ENCODE results near the gene NGEF.

- TF ChIP-seq CTCF (conservative IDR thresholded peaks at IDR 0.05; ENCODE audit: low read depth, low read length) (no peak), EZH2 (IDR thresholded peaks at IDR 0.05; ENCODE audit: low read length, unreplicated experiment) (no peak)
Observed at GRCh38 chr2:232890896-232891601, 122.0 kb downstream of the NGEF start.
